Epidermal melanocyte (primary cell): ENCODE measurements around the gene ROR1.

Experiments used
- DNase-seq: peaks from one replicate; pipeline ENCODE4 v3.0.0; 2011; ENCODE audit warnings: low spot score; ENCODE audit not compliant: insufficient read length

ROR1 gene

DNA sequence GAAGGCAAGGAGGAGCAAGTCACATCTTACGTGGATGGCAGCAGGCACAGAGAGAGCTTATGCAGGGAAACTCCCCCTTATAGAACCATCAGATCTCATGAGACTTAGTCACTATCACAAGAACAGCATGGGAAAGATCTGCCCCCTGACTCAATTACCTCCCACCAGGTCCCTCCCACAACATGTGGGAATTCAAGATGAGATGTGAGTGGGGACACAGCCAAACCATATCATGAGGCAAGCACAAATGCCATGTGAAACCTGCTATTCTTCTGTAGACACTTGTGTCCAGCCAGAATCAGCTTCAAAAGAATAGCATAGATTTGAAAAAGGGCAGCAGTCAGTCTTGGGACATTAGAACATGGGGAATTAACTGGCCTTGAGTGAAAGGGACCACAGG lies 397.4 kb downstream of the ROR1 start:
- DNase-seq, result no peak

GRCh38 chr1:64171797-64172281 lies 398.0 kb downstream of the ROR1 start:
- DNase-seq, result no peak

DNA sequence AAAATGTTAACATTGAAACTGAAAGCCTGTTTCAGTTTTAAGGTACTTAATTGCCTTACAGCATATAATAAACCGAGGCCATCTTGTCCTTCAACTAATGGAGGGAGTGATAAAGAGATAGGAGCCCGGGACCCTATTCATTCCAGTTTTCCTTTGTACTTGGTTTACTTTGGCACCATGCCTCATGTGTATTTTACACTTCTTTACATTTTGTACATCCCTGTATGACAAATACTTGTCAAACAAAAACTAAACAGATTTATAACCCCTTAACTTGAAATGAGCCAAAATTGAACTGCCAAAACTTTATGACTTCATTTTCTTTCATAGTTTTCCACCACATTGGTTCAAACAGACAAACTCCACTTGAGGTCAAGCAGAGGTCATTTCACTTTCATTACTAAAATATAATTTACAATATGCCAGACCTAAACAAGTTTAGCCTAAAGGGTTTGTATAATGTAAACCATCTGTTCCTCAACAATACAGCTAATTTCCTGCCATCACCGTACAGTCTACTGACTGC lies 398.7 kb downstream of the ROR1 start:
- DNase-seq, result no peak

GRCh38 chr1:64173336-64173940 lies 399.6 kb downstream of the ROR1 start:
- DNase-seq, result no peak

- DNase-seq, result no peak
Observed at GRCh38 chr1:64175639-64176038, 401.8 kb downstream of the ROR1 start.

- no peak for DNase-seq
Observed at GRCh38 chr1:64176659-64177058, 402.8 kb downstream of the ROR1 start.

DNA sequence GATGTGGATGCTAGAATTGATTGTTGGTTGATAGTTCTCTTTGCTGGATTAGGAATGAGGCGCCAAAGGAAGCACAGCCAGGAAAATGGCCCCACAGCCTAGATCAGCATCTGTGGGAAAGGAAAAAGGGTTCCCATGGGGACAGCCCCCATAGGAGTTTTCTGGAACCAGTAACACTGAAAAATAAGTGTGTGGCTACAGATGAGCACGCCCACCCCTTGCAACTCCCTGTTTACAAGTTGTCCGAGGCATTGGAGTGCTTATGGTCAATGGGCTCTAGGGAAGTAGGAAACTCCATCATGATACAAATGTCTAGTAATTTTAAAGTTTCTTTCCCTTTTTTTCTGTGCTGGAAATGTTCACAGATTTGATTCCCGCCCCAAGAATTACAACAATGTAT lies 405.8 kb downstream of the ROR1 start:
- DNase-seq, result no peak

DNA sequence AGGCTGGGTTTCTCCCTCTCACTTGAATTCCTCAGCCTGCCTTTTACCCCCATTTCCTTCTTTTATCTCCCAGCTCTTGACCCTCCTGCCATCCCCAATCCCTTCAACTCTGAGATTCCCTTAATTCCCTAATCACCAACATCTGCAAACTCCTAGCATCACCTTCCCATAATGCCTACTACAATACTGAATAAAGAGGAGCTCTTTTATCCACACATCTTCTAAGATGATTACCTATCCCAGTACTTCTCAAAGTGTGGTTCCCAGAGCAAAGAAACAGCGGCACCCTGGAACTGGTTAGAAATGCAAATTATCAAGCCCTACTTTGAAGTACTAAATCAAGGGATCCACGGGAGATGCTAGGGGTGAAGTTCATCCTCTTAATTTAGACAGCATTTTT lies 408.4 kb downstream of the ROR1 start:
- DNase-seq, result no peak

DNA sequence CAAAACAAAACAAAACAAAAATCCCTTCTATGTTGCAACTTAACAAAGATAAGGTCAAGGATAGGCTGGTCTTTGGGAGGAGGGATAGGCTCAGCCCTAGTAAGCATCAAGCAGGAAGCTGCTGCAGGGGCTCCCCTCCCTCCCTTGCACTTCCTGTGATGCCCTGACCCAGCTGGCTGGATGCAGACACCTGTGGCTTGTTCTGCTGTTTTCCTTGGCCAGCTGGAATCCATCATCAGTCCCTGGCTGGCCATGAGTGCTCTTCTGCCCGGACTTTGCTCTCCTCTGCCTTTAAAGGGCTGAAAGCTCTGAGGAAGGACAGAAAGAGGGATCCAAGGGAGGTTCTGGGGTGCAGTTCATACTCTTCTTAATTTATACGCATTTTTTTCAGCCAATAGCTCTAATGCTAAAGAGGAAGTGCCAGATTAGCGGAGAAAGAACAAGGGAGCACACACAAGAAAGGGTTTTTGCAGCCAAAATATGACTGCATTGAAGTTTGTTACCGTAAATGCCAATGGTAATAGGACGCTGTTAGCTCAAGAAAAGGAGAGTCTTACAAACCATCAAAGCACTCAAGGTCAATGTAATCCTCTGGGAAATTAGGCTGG lies 409.7 kb downstream of the ROR1 start:
- DNase-seq, result no peak

- DNase-seq, result no peak
Observed at GRCh38 chr1:64184003-64184440, 410.2 kb downstream of the ROR1 start.

GRCh38 chr1:64186138-64186897 lies 412.5 kb downstream of the ROR1 start:
- no peak for DNase-seq

GRCh38 chr1:64186898-64187280 lies 413.1 kb downstream of the ROR1 start:
- no peak for DNase-seq

GRCh38 chr1:64187646-64188045 lies 413.8 kb downstream of the ROR1 start:
- no peak for DNase-seq

DNA sequence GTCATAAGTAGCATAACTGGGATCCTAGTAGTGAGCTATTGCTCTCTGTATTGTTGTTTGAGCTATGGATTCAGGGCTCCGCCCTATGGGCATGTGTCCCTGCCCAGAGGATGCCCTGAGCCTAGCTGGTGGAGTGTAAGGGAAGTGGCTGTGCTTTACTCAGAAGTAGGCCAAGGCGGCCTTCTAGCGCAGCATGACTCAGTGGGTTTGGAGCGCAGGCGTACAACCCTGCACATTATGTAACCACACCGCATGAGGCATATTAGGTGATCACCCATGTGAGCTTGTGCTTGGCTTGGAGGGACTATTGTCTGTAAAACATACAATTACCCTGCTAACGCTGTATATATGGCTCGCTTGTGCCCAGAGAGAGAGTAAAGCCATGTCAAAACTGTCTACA lies 418.5 kb downstream of the ROR1 start:
- DNase-seq, result no peak

DNA sequence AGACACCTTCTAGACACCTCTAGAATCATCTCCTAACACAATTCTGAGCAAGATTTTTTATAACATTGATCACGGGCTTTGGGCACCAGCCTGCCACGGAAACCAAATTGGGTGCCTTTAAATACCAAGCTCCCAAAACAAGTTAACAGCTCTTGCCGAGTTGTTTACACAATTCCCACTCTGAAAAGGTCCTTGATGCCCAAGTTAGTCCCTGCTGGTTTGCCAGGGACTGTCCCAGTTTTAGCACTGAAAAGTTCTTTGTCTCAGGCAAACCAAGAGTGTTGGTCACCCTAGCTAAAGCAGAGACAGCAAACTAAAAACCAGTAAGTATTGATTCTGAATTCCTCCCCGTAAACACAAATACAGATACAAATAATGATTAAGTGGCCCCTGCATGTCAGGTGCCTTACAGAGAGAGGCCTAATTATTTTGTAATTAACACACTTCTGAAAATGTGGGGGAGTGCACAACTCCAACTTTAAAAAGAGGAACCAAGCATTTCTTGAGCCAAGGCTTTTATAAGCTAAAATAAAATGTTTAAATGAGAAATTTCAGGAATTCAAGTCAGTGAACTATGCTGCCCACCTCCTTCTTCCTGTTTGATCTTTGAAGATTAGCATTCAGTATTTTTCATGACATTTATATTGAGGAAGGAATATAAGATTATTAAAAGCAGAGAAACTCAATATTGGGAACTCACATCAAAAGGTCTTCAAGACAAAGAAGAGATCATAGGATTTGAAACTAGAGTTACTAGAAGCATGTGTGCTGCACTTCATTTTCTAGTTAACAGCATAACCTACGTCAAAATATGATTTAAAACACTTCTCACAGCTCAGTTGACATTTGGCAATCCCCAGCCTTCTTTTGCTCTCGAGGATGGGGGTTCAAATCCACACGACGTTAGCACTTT lies 420.6 kb downstream of the ROR1 start:
- no peak for DNase-seq

- DNase-seq, result no peak
Observed at GRCh38 chr1:64195081-64195395, 421.2 kb downstream of the ROR1 start.

DNA sequence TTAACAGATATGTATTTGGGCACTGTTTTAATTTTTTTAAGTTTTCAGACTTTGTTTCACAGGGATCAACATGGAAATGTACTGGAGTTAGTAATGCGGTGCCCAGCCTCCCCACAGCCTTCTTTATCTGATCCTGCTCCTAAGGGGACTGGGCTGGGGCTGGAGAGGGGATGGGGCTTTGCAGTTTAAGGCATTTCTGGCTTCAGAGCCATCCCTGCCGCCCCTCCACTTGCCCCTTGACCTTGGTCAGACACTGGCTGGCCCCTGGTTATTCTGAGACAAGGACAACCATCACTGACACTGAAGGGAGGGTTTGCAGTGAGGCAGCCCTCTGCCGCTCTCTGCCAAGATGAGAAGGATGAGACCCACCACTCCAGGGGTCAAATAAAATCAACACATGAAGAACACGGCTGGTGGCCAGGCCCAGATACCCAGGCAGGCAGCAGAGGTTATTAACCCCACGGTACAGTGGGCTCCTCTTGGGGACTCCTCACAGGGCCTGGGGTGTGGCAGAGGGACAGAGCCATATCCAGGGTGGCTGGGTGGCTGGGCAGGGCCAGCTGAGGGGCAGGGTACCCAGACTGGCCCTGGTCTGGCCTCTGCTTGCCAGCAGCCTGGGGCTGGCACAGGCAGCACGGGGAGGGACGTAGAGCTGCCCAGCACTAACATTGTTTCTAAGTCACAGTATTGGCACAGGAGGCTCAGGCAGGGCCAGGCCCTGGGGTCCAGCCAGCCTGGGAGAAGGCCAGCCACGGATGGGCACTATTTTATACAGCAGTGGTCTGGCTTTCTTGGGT lies 422.5 kb downstream of the ROR1 start:
- no peak for DNase-seq

DNA sequence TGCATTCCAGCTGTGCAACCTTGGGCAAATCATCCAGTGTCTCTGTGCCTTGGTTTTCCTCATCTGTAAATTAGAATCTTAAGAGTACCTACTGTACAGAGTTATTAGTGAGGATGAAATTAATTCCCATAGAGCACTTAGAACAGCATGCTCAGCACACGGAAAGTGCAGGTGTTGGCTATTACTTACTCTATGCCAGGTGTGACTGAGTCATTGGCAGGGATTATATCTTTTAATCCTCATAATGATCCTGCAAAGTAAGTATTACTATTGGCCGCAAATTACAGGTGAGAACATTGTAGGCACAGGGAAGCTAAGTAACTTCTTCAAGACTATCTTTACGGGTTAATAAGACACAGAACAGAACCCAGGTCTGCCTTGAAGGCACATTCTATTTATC lies 423.3 kb downstream of the ROR1 start:
- DNase-seq, result no peak

GRCh38 chr1:64199154-64199553 lies 425.3 kb downstream of the ROR1 start:
- DNase-seq, result no peak

- DNase-seq, result no peak
Observed at GRCh38 chr1:64200064-64200463, 426.2 kb downstream of the ROR1 start.

- DNase-seq, result no peak
Observed at GRCh38 chr1:64203420-64203819, 429.6 kb downstream of the ROR1 start, which contains the start of gene UBE2U. Gene UBE2U (plus strand): TSS chr1:64203623. CDS start chr1:64204051, 428 bp downstream.
